ENCODE measurements around the gene STUB1.

The STUB1 gene

DNA sequence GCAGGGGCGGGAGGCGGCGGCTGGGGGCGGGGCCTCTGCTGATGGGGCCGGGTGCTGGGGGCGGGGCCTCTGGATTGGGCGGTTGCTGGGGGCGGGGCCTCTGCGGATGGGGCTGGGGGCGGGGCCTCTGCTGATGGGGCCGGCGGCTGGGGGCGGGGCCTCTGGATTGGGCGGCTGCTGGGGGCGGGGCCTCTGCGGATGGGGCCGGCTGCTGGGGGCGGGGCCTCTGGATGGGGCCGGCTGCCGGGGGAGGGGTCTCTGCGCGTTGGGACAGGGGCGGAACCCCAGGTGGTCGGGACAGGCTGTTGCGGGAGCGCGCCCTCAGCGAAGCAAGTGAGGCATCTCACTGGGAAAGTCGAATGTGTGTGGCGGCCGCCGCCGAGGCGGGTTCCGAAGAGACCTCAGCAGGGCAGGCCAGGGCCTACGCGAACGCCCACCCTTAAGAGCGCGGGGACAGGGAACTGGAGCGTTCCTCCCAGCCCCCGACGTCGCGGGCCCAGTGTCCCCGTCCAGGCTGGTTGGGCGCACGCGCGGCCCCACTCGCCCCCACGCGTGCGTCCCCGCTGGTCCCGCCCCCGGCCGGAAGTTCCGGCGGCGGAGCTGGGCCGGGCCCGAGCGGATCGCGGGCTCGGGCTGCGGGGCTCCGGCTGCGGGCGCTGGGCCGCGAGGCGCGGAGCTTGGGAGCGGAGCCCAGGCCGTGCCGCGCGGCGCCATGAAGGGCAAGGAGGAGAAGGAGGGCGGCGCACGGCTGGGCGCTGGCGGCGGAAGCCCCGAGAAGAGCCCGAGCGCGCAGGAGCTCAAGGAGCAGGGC, at the start of gene STUB1:
STUB1 (plus strand) TSS at position 597 of the 811 bp plus-strand sequence; CDS start at position 713, 116 bp downstream.
- TF ChIP-seq, protein P1, sequence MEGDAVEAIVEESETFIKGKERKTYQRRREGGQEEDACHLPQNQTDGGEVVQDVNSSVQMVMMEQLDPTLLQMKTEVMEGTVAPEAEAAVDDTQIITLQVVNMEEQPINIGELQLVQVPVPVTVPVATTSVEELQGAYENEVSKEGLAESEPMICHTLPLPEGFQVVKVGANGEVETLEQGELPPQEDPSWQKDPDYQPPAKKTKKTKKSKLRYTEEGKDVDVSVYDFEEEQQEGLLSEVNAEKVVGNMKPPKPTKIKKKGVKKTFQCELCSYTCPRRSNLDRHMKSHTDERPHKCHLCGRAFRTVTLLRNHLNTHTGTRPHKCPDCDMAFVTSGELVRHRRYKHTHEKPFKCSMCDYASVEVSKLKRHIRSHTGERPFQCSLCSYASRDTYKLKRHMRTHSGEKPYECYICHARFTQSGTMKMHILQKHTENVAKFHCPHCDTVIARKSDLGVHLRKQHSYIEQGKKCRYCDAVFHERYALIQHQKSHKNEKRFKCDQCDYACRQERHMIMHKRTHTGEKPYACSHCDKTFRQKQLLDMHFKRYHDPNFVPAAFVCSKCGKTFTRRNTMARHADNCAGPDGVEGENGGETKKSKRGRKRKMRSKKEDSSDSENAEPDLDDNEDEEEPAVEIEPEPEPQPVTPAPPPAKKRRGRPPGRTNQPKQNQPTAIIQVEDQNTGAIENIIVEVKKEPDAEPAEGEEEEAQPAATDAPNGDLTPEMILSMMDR (IDR thresholded peaks at IDR 0.05): no peak

- TF ChIP-seq, protein P1 (IDR thresholded peaks at IDR 0.05): no peak
Observed at GRCh38 chr16:630815-631405, 49.3 kb upstream of the STUB1 start, which contains the start of gene WFIKKN1. Gene WFIKKN1 (plus strand): TSS chr16:630985. CDS start chr16:631254, 269 bp downstream.

DNA sequence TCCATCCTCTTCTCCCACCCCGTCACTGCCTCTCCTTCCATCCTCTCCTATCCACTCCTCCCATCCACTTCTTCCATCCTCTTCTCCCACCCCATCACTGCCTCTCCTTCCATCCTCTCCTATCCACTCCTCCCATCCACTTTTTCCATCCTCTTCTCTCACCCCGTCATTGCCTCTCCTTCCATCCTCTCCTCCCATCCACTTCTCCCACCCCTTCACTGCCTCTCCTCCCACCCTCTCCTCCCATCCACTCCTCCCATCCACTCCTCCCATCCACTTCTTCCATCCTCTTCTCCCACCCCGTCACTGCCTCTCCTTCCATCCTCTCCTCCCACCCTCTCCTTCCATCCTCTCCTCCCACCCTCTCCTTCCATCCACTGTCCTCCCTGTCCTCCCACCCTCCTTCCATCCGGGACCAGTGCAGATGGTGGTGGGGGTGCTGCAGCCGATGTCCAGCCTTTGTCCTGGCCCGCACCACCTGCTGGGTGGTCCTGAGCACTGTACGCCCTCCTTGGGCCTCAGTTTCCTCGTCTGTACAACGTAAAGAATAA, 48.3 kb upstream of the STUB1 start:
- TF ChIP-seq, protein P1 (IDR thresholded peaks at IDR 0.05): no peak

DNA sequence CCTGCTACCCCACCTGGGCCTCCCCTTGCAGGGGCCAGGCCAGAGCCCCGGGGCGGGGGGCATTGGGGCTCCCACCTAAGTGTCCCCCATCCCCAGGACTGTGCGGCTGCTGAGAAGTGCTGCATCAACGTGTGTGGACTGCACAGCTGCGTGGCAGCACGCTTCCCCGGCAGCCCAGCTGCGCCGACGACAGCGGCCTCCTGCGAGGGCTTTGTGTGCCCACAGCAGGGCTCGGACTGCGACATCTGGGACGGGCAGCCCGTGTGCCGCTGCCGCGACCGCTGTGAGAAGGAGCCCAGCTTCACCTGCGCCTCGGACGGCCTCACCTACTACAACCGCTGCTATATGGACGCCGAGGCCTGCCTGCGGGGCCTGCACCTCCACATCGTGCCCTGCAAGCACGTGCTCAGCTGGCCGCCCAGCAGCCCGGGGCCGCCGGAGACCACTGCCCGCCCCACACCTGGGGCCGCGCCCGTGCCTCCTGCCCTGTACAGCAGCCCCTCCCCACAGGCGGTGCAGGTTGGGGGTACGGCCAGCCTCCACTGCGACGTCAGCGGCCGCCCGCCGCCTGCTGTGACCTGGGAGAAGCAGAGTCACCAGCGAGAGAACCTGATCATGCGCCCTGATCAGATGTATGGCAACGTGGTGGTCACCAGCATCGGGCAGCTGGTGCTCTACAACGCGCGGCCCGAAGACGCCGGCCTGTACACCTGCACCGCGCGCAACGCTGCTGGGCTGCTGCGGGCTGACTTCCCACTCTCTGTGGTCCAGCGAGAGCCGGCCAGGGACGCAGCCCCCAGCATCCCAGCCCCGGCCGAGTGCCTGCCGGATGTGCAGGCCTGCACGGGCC, 47.5 kb upstream of the STUB1 start:
- TF ChIP-seq, protein P1 (IDR thresholded peaks at IDR 0.05): no peak

DNA sequence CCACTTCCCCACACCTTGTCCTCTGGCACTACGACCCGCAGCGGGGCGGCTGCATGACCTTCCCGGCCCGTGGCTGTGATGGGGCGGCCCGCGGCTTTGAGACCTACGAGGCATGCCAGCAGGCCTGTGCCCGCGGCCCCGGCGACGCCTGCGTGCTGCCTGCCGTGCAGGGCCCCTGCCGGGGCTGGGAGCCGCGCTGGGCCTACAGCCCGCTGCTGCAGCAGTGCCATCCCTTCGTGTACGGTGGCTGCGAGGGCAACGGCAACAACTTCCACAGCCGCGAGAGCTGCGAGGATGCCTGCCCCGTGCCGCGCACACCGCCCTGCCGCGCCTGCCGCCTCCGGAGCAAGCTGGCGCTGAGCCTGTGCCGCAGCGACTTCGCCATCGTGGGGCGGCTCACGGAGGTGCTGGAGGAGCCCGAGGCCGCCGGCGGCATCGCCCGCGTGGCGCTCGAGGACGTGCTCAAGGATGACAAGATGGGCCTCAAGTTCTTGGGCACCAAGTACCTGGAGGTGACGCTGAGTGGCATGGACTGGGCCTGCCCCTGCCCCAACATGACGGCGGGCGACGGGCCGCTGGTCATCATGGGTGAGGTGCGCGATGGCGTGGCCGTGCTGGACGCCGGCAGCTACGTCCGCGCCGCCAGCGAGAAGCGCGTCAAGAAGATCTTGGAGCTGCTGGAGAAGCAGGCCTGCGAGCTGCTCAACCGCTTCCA, 46.7 kb upstream of the STUB1 start:
- TF ChIP-seq, protein P1 (IDR thresholded peaks at IDR 0.05): no peak

DNA sequence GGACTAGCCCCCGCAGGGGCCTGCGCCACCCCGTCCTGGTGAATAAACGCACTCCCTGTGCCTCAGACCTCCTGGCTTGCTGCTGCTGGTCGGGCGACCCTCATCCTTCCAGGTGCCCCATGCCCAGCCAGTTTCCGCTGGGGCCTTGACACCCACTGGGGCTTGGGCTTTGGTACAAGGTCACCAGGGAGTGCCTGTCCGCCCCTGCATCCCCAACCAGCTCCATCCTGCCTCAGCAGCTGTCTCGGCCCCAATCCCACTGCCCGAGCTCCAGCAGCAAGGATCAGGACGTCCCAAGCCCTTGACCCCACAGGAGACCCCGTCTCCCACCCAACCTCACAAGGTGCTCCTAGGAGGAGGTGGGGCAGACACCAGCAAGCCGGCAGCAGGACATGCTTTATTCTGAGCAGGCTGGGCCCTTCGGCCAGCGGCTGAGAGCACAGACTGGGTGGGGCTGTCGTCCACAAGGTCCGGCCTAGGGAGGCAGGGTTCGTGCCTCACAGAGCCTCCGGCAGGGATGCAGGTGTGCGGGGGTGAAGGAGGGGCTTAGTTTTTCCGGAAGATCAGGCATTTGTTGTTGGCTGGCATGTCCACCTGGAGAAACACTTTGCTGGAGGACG, 46.0 kb upstream of the STUB1 start:
- TF ChIP-seq, protein P1 (IDR thresholded peaks at IDR 0.05): no peak

Data from LNCAP (cell line).